Forelimb muscle (tissue), 1 donor: ENCODE results near the gene TSPAN17. TPM values are rescaled to one million over a fixed set of nuclear protein-coding genes. Genes with fewer than 3 reads are reported as not detected.
"Not testable (repeated sequence)": the region's sequence is repeated elsewhere in the genome, so short reads cannot be mapped to it uniquely, and the experiment has no call there.

Experiments
- DNase-seq: peaks from one replicate; pipeline ENCODE4 v3.0.0-alpha.2; 2013; ENCODE audit warnings: low read depth
- polyA plus RNA-seq: library from polyadenylated mRNA; unstranded; fragments of 120-200 nt; gene quantifications from one replicate; pipeline ENCODE4 v1.2.1, GENCODE V29; 2013; ENCODE audit not compliant: insufficient read length

Gene TSPAN17, protein sequence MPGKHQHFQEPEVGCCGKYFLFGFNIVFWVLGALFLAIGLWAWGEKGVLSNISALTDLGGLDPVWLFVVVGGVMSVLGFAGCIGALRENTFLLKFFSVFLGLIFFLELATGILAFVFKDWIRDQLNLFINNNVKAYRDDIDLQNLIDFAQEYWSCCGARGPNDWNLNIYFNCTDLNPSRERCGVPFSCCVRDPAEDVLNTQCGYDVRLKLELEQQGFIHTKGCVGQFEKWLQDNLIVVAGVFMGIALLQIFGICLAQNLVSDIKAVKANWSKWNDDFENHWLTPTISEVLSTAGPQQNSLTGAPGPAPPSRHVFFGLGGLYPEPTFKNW
- 28.7 TPM for polyA plus RNA-seq

DNA sequence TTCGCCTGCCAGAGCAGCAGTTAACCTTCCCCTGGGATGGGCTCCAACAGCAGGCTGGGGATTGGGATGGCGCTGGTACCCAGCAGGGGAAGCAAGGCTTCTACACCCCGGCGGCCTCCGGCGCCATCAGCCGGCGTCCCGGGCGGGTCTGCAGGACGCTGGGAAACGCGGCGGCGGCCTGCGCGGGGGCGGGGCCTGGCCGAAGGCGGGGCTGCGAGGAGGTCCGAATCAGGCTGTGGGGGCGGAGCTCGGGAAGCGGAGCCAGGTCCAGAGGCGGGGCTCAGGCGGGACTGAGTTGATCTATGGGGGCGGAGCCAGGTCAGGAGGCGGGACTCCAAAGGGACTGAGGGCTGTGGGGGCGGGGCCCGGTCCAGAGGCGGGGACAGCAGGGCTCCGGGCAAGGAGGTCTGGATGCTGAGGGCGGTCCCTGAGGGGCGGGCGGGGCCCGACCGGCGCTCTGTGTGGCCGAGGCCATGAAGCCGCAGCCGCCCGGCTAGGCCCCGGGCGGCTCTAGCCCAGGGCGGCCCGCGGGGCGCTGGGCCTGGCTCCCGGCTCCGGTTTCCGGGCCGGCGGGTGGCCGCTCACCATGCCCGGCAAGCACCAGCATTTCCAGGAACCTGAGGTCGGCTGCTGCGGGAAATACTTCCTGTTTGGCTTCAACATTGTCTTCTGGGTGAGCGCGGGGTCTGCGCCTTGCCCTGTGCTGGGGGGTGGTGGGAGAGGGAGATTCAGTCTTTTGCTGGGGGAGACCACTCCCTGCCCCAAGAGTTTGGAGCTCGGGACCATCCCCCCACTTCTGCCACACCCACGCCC is at the start of gene TSPAN17:
TSPAN17 (plus strand) TSS at position 455 of the 813 bp plus-strand sequence; CDS start at position 587, 132 bp downstream.
- peak; percentile 96 for DNase-seq

DNA sequence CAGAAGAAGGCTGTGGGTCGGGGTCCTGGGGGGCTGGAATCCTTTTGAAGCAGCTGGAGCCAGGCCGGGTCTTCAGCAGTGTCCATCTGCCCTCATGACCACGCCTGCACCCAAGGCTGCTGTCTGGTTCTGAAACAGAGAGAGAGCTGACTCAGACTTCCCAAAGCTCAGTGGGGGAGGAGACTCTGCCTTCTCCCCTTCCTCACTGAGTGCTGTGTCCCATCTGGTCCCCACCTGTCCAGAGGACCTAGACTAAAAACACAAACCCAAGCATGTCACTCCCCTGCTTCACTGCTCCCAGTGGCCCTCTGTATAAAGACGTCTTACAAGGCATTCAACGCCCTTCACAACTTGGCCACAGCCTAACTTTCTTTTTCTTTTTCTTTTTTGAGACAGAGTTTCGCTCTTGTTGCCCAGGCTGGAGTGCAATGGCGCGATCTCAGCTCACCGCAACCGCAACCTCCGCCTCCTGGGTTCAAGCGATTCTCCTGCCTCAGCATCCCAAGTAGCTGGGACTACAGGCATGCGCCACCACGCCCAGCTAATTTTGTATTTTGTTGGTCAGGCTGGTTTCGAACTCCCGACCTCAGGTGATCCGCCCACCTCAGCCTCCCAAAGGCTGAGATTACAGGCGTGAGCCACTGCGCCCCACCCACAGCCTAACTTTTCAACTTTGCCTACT is 47.4 kb upstream of the TSPAN17 start:
- DNase-seq: not testable (repeated sequence)

DNA sequence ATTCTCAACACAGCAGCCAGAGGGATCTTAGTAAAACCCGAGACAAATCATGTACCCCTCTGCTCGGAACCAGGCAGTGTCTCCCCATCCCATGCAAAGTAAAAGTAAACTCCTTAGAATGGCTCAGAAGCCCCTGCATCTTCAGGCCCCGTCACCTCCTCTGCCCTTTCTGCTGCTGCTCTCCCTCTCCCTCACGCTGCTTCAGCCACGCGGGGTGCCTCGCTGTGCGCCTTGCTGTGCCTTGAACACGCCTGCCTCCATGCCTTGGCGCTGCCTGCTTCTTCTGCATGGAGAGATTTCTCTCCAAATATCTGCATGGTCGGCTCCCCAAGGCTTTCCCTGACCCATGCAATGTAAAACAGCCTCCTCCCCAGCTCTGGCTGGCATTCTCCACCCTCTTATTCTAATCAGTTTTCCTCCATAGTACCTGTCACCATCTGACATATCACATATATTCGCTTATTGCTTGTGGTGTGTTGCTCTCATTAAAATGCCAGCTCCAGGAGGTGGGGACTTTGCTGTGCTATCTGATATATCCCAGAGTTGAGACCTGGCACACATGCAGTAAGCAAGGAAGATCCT is 45.3 kb upstream of the TSPAN17 start:
- no peak for DNase-seq

DNA sequence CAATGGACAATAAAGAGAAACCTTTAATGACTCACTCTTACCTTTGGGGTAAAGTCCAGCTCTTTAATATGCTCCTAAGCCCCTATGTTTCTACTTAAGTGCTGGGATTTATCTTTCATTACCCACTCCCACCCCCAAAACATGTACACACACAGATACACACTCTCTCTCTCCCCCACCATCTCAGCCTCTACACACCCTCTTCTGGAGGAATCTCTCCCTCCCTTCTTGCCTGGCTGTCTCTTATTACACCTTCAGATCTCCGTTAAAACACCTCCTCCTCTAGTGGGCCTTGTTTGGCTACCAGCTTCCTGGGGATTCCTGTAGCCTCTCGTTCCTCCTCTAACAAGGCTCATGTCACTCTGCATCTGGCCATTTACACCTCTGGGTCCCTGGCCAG is 44.2 kb upstream of the TSPAN17 start:
- no peak for DNase-seq

DNA sequence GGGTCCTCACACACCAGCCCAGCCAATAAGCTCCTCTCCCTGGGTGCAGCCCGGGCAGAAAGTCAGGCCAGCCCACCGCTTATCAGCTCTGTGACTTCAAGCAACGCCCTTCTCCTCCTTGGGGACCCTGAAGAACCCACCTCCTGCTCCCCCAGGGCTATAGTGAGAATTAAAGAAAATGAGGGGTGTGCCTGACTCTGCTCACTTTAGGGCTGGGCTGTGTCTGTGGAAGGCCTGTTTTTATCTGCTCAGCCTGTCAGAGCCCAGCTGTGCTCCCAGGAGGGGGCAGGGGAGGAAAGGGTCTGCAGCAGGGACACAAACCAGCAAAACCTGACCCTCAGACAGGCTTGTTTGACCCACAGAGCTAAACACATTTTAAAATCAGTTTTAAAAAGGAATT is 41.3 kb upstream of the TSPAN17 start:
- DNase-seq: no peak

DNA sequence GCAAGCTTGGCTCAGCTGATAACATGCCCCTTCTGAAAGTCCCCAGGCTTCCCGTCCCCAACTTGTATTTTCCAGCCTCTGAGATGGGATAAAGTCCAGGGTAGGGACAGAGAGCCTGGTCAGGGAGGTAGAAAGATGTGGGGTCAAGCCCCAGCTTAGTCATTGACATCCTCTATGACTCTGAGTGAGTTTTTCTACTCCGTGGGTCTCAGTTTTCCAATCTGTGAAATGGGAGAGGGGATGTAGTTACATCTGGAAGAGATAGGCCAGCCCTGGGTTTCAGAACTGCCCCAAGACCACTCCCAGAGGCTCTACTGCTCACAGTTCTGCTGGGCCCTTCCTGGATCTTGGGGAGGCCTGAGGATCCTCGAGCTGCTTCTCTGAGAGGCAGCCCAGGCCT is 40.4 kb upstream of the TSPAN17 start:
- DNase-seq: no peak

DNA sequence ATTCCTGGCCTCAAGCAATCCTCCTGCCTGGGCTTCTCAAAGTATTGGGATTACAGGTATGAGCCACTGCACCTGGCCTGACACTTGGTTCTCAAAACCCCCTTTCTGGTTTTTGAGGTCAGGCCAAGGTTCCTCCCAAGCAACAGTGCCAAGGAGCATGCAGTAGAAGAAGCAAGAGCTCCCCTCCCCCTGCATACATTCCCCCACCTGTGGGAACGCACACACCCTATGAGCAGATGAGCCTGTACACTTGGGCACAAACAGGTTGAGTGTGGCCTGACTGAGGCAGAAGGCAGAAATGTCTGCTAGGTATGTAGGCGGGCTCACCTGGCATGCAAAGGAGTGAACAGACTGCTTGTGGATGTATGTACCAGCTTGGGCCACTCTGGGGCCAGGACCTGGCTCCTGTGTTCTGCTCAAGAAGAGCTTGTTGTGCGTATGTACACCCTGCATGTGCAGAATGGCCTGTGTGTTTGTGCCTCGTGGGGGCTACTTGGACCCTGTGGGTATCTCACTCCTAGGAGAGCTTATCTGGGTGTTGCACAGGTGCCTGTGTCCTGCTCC is 39.1 kb upstream of the TSPAN17 start:
- DNase-seq: no peak

DNA sequence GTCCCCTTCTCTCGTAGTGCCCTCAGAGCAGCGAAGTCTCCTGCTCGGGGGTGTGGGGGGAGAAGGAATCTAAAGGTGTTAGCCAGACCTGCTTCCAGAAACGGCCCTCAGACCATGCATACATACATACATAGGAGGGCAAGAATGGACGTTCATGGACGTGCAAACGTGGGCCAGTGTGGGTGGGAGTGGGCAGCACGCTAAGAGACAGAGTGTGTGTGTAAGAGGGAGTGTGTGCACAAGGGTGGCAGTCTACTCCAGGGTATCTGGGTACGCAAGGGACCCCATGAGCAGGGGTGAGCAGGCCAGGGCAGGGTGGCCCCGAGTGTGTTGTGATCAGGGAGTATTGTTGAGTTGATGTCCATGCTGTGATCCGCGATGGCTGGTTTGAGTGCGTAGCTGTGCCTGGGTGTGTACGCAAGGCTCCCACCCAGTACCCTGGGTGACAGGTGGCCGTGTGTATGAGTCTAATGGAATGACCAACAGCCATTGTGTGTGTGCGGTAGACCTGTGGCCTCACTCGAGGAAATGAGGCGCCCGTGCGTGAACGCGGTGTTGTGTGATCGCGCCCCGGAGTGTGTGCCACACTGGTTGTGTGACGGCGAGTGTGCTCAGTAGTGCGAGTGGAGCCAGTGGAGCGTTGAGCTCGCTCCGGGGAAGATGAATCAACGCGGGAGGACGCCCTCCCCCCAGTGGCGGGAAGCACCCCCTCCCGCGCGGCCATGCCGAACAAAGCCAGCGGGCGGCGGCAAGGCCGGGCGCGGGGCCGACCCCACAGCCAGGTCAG is 38.2 kb upstream of the TSPAN17 start:
- no peak for DNase-seq

DNA sequence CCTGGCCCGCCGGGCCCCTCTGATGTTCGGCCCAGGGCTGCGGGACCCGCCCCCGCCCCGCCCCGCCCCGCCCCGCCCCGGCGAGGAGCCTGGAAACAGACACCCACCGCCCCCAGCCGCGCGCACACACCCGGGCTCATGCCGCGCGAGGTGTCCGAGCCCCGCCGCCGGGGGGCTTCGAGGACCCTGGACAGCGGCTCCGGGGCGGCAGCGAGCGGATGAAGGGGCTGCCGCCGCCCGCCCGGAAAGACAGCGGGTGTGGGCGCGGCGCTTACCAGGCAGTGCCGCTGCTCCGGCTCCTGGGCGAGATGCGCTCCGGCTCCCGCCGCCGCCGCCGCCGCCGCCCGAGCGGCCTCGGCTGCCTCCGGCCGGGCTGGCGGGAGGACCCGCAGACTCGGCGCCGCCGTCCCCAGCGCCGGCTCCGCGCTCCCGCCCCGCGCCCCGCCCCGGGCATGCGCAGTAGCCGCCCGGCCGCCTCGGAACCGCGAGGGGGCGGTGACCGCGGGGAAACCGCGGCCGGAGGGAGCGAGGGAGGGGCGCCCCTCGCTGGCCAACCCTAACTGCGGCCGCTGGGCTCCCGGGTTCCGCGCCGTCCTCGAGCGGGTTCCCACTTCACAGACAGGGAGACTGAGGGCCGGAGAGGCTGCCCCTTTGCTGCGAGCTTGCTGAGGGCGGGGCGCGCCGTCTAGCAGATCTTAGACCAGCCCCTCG is 37.4 kb upstream of the TSPAN17 start, which contains the start of gene GPRIN1:
GPRIN1 (minus strand) TSS at position 433 of the 711 bp plus-strand sequence. CDS start 10,322 bp downstream, outside the sequence.
- DNase-seq: no peak

DNA sequence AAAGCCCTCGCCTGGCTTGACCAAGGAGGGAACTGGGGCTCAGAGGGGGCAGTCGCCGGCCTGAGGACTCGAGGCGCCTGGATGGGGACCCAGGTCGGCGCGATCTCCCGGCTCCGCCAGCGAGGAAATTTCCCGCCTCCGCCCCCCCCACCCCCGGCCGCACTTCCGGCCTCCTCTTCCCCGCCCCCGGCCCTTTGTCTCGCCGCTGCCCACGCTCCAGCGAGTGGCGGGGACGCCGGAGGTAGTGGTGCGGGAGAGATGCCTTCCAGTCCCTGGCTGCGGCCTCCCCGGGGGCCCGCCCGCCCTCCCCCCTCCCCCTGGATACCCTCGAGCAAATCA is 36.9 kb upstream of the TSPAN17 start:
- no peak for DNase-seq

DNA sequence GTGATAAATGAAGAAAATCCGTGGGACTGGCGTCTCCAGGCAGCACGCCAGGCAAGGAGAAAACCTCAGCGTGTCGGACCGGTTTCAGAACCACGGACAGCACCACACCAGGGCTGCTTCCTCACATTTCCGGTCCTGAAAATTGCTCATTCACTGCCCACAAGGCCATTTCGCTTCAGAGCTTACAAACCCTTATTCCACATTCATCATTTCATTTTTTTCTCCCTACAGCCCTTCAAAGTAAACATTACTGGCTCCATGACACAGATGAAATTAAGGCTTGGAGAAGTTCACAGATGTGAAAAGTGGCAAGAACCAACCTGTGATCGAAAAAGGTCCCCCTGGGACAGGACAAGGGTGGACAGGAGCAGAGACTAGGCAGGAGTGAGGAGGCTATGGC is 35.8 kb upstream of the TSPAN17 start:
- peak; percentile 61 for DNase-seq

DNA sequence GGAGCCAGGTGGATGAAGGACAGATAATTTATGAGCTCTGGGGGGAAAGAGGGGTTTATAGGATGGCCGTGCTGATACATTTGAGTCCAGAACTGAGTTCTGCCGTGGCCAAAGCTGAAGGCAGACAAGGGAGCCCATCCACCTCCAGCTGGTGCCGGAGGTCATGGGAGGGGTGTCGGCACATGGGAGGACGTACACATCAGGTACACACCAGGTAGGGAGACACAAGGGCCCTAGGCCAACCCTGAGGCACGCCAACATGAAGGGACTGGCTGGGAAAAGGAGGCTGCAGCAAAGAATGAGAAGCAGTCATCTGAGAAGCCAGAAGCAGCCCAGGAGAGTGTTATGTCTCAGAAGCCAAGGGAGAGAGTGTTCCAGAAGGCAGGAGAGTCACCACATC is 35.3 kb upstream of the TSPAN17 start:
- no peak for DNase-seq

DNA sequence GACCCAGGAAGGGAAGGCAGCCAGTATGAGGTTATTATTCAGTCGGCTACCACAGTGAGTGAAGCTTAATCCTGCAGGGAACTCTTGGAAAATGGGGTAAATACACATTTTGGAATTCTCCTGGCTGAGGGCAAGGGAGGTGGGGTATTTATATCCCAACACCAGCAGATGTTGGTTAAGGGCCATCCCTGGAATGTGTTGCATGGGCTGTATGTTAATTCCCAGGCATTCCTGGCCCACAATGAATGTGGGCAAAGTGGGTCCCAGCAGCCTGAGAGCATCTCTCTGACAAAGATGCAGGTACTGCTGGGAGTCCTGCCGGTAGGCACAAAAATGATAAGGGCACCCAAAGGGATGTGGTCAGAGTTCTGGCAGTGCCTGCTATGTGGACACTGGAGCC is 34.4 kb upstream of the TSPAN17 start:
- no peak for DNase-seq

DNA sequence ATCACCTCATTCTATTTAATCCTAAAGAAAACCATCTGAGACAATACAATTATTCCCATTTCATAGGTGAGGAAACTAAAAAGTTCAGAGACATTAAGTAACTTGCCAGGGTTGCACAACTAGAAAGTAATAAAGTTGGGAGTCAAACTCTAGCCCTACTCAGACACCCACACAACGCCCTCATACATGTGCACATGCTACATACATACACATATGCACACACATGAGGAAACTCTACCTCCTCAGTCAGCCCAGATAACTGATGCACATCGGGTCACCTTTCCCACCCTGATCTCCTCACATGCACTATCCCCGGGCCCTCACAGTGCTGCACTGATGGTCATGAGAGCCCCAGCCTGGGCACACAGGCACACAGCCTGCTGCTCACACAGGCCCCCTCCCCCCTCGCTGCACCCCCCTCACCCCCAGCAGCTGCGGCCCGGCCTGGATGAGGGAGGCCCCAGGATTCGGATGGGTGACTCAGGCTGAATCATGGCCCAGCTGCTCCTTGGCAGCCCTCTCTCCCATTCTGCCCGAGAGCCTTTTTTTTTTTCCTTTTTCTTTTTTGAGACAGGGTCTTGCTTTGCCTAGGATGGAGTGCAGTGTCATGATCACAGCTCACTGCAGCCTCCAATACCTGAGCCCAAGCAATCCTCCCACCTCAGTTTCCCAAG is 32.3 kb upstream of the TSPAN17 start:
- DNase-seq: no peak

DNA sequence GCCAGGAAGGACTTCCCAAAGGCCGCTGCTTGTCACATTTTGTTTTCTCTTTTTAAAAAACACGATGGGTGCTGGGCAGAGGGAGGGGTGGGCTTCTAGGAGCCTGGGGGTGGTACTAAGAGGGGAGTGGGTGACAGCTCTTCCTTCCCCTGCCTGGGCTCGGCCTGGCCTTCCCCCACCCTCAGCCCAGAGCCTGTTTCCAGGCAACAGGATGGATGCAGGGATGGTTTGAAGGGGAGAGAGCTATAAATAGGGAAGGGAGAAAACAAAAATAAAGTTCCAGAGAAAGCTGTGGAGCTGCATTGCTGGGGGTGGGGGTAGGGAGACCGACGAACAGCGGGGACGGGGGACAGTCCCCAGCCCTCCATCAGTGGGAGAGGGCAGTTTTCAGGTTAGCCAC is 30.8 kb upstream of the TSPAN17 start:
- no peak for DNase-seq

DNA sequence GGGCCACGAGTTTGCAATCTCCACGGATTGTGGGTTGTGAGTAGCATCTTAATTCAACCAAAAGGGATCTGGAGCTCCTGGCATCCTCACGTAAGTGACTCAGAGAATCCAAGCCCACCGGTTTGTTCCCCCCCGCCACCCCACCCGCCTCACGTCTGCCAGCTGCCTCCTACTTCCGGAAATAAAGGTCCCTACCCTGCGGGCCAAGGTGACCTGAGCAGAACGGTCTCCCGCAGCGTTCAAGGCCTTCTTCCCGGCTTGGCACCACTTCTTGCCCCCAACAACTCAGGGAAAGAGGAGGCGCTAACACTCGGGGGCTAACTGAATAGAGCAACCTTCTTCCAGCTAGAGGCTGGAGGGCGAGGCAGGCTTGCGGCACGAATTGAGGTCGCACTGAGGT is 28.5 kb upstream of the TSPAN17 start:
- no peak for DNase-seq

DNA sequence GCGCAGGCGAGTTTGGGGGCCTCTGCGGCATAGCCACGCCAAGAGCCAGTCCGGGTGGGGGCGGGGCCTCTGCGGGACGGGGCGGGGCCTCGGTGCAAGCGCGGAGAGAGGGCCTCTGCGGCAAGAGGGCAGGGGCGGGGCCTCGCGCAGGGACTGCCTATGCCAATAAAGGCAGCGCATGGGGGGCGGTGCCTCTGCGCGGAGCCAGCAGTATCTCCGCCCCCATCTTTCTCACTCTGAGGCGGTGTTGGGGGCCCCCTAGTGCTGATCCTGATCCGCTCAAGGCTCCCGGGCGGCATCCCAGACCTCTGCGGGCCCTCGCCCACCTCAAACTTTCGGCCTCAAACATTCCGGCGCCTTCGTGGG is 28.1 kb upstream of the TSPAN17 start:
- DNase-seq: no peak

DNA sequence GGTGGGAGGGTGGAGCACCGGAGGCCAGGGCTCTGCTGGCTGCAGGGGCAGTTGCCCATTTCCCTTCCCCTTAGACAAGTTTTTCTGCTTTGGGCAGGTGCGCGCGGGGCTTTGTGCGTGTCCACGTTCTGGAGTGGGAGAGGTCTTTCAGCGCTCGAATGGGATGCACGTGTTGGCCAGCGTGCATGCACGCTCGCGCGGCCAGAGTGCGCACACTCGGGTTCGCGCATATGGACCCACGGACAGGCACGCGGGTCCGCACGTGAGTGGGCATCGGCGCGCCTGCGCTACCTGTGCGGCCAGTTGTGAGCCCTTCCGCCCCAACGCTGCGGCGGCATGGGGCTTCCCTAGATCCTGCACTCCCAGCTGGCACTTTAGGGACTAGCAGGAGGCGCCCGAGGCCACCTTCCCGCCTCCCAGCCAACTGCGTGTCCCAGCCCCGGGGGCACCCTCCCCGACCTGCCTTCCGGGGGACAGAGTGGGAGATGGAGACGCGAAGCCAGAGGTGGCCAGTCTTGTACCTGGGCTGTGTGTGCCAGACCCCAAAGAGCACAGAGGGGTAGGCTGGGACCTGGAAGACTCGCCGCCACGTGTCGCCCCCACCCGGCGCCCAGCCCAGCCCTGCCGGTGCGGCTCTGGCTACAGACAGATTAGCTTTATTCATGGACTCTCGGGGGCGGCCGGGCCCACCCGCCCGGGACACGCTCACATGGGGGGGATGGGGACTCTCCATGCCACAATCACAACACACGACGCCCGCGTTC is 27.5 kb upstream of the TSPAN17 start:
- DNase-seq: no peak
